Breast epithelium (tissue), 3 donors: ENCODE measurements around the gene GLDC.

ENCODE experiments used
- CTCF ChIP-seq, 3 donors: fragments of 450-650 bp; IDR thresholded peaks; one replicate each; pipeline ENCODE4 v1.5.1; 2016 to 2017; ENCODE audit warnings: antibody characterized with exemption in 3 of 3, mild to moderate bottlenecking in 3 of 3, moderate library complexity in 3 of 3
- POLR2AphosphoS5 ChIP-seq, 3 donors: sonication (generic); formaldehyde crosslinking; IDR thresholded peaks; one replicate each; pipeline ENCODE4 v1.6.1; 2017; ENCODE audit warnings: antibody characterized with exemption in 3 of 3

GRCh38 chr9:6501526-6502210, 143.9 kb downstream of the GLDC start:
- no peak for TF ChIP-seq CTCF (IDR thresholded peaks at IDR 0.05)
- TF ChIP-seq POLR2AphosphoS5 (IDR thresholded peaks at IDR 0.05), result no peak
